DOHH2 (cell line): ENCODE data around the gene ZNF341.

ENCODE experiments used
- H3F3A ChIP-seq: fragments of 200-600 bp; sonication (generic), shearing (Covaris generic); 2 replicates; pipeline ENCODE4 v1.6.0; 2016; ENCODE audit warnings: antibody characterized with exemption, mild to moderate bottlenecking; ENCODE audit not compliant: control insufficient read depth, insufficient read depth
- H3K27ac ChIP-seq: fragments of 200-600 bp; sonication (generic); 2 replicates; pipeline ENCODE4 v1.5.1; 2014; ENCODE audit warnings: low read depth, mild to moderate bottlenecking, low read length, moderate library complexity
- H3K27me3 ChIP-seq: fragments of 200-600 bp; sonication (generic); 2 replicates; pipeline ENCODE4 v1.6.1; 2014; ENCODE audit warnings: mild to moderate bottlenecking, low read length, mixed read lengths; ENCODE audit not compliant: control insufficient read depth
- H3K36me3 ChIP-seq: fragments of 200-600 bp; sonication (generic); 2 replicates; pipeline ENCODE4 v1.6.1; 2014; ENCODE audit warnings: mild to moderate bottlenecking, low read length, moderate library complexity, mixed read lengths; ENCODE audit not compliant: control insufficient read depth
- H3K4me1 ChIP-seq: fragments of 200-600 bp; sonication (generic); 2 replicates; pipeline ENCODE4 v1.6.1; 2014; ENCODE audit warnings: mild to moderate bottlenecking, low read length, mixed read lengths; ENCODE audit not compliant: control insufficient read depth
- H3K4me2 ChIP-seq: fragments of 200-600 bp; sonication (generic); 2 replicates; pipeline ENCODE4 v1.6.0; 2014; ENCODE audit warnings: mild to moderate bottlenecking, low read length, moderate library complexity
- H3K4me3 ChIP-seq: fragments of 200-600 bp; sonication (generic); 2 replicates; pipeline ENCODE4 v1.5.1; 2014; ENCODE audit warnings: mild to moderate bottlenecking, low read length, mixed read lengths
- H3K79me2 ChIP-seq: fragments of 200-600 bp; sonication (generic); 2 replicates; pipeline ENCODE4 v1.6.1; 2014; ENCODE audit warnings: mild to moderate bottlenecking, low read length, mixed read lengths; ENCODE audit not compliant: control insufficient read depth
- H3K9me2 ChIP-seq: fragments of 200-600 bp; sonication (generic); replicated peaks from 2 replicates; pipeline ENCODE4 v1.6.1; 2014; ENCODE audit warnings: mild to moderate bottlenecking, low read length, mixed read lengths; ENCODE audit not compliant: control insufficient read depth
- H3K9me3 ChIP-seq: fragments of 200-600 bp; sonication (generic); 2 replicates; pipeline ENCODE4 v1.6.1; 2014; ENCODE audit warnings: antibody characterized with exemption, low read length, mixed read lengths; ENCODE audit not compliant: control insufficient read depth, insufficient read depth
- H4K20me1 ChIP-seq: fragments of 200-600 bp; sonication (generic); 2 replicates; pipeline ENCODE4 v1.6.0; 2014; ENCODE audit warnings: low read depth, mild to moderate bottlenecking, antibody characterized with exemption, low read length, moderate library complexity; ENCODE audit not compliant: control insufficient read depth, insufficient read depth
- EZH2phosphoT487 ChIP-seq: fragments of 200-600 bp; sonication (generic); IDR thresholded peaks from 2 replicates; pipeline ENCODE4 v1.6.1; 2017; ENCODE audit warnings: borderline replicate concordance, mild to moderate bottlenecking, antibody characterized with exemption, low read length, moderate library complexity, mixed read lengths
- TF ChIP-seq, protein P1 (sequence below): fragments of 200-600 bp; sonication (generic); IDR thresholded peaks from one replicate; pipeline ENCODE4 v1.5.1; 2014; ENCODE audit warnings: antibody characterized with exemption, mild to moderate bottlenecking, low read depth, low read length; ENCODE audit not compliant: poor library complexity, severe bottlenecking

The ZNF341 gene

DNA sequence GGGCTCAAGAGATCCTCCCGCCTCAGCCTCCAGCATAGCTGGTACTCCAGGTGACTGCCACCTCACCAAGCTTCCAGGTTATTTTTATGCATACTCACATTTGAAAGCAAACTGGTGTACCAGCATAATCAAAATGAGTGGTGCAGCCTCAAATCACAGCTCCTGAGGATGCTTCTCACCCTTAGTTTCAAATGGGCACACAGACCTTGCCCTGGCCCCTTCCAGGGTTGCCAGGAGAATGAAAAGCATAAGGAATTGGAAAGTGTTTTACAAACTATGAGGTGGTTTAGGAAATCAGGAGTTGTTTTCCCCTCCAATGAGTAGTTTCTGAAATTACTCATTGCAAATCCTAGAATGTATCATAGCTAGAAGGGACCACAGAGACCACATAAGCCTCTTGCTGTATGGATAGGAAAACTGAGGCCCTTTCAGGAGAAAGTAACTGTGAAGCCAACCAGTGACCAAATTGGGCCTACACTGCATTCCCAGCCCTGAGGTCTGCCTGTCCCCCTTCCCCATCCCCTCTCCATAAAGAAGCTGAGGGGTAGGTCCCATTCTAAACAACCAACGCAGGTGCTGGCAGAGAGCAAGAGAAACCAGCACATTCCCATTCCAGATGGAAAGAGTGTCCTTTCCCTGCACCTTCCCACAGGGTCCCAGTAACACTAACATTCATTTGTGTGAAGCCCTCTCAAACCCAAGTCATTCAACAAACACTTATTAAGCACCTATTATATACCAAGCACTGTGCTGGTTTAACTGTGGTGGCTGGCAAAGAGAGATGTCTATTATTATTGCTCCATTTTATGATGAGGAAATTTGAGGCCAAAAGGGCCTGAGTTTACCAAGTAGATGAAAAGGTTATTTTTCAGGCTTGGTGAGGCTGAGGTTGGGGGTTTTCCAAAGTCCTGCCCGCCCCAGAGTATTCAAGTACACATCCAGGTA lies 43.5 kb upstream of the ZNF341 start:
- H3K27ac ChIP-seq: no peak overlapping the region

DNA sequence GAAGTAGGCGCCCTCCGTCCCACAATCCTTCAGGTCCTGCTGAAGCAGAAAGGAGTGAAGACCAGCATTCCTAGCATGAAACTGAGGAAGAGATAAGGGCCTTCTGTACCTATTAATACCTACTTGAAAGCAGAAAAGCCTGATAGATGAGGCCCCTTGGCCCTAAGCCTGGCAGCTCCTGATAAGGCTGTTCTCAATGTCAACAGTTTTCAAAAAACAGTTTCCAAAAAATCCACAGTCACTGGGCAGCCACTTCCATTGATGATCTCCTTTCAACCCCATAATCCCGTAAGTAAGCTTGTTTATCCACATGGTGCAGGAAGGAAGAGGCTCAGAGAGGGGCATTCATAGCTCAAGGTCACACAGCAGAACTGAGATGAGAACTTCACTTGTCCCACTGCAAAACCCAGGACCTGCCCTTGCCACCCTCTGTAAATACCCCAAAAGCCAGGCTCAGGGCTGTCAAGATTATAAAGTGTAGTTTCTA lies 42.8 kb upstream of the ZNF341 start:
- H3K9me3 ChIP-seq: no peaks in the 10 kb centered on the region
- no peaks in the 10 kb centered on the region for H3K9me2 ChIP-seq
- peaks cover 18% of the 10 kb centered on the region for H3K79me2 ChIP-seq
- no peak for TF ChIP-seq EZH2phosphoT487
- TF ChIP-seq, protein P1, sequence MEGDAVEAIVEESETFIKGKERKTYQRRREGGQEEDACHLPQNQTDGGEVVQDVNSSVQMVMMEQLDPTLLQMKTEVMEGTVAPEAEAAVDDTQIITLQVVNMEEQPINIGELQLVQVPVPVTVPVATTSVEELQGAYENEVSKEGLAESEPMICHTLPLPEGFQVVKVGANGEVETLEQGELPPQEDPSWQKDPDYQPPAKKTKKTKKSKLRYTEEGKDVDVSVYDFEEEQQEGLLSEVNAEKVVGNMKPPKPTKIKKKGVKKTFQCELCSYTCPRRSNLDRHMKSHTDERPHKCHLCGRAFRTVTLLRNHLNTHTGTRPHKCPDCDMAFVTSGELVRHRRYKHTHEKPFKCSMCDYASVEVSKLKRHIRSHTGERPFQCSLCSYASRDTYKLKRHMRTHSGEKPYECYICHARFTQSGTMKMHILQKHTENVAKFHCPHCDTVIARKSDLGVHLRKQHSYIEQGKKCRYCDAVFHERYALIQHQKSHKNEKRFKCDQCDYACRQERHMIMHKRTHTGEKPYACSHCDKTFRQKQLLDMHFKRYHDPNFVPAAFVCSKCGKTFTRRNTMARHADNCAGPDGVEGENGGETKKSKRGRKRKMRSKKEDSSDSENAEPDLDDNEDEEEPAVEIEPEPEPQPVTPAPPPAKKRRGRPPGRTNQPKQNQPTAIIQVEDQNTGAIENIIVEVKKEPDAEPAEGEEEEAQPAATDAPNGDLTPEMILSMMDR: no peak
- H3K4me2 ChIP-seq: no peak overlapping the region
- H3F3A ChIP-seq: peaks cover 7% of the 10 kb centered on the region
- peaks cover 38% of the 10 kb centered on the region for H3K4me1 ChIP-seq
- no peak overlapping the region for H3K27ac ChIP-seq
- H4K20me1 ChIP-seq: peaks cover 11% of the 10 kb centered on the region
- H3K36me3 ChIP-seq: peaks cover 16% of the 10 kb centered on the region
- H3K4me3 ChIP-seq: no peak overlapping the region
- H3K27me3 ChIP-seq: no peaks in the 10 kb centered on the region

More for the DNA sequence above, 43.5 kb upstream of the ZNF341 start:
- TF ChIP-seq, protein P1: no peak
- TF ChIP-seq EZH2phosphoT487: no peak
- Histone ChIP-seq H3K79me2 (peaks cover 25% of the 10 kb centered on the region), H3F3A (peaks cover 7% of the 10 kb centered on the region), H3K9me3 (no peaks in the 10 kb centered on the region), H3K4me3 (no peak overlapping the region), H3K9me2 (no peaks in the 10 kb centered on the region), H3K4me2 (no peak overlapping the region), H4K20me1 (peaks cover 13% of the 10 kb centered on the region), H3K36me3 (peaks cover 21% of the 10 kb centered on the region), H3K4me1 (peaks cover 45% of the 10 kb centered on the region), H3K27me3 (no peaks in the 10 kb centered on the region)

DNA sequence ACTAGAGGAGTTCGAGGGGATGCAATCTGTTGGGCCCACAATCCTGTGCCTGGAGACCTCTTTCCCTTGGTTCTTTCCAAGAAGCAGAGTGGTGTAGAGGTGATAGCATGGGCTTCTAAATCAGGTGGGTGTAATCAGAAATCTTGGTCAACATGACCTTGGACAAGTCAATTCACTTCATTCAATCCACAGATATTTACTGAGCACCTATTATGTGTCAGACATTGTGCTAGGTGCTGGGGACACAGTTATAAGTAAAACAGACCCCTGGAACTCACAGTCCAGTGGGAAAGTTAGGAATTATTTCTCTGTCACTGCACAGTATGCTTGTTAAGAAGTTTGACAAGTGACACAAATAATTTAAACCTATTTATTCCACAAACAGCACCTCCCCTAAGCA lies 42.3 kb upstream of the ZNF341 start:
- no peak overlapping the region for H3K4me3 ChIP-seq
- H3K27me3 ChIP-seq: no peaks in the 10 kb centered on the region
- H3F3A ChIP-seq: peaks cover 7% of the 10 kb centered on the region
- H3K9me3 ChIP-seq: no peaks in the 10 kb centered on the region
- peaks cover 11% of the 10 kb centered on the region for H3K36me3 ChIP-seq
- no peaks in the 10 kb centered on the region for H3K9me2 ChIP-seq
- H3K27ac ChIP-seq: no peak overlapping the region
- peaks cover 13% of the 10 kb centered on the region for H3K79me2 ChIP-seq
- H4K20me1 ChIP-seq: peaks cover 6% of the 10 kb centered on the region
- no peak overlapping the region for H3K4me2 ChIP-seq
- H3K4me1 ChIP-seq: peaks cover 33% of the 10 kb centered on the region
- TF ChIP-seq, protein P1: no peak
- TF ChIP-seq EZH2phosphoT487: no peak
